PFSK-1 (cell line): ENCODE data around the gene SLC22A23.

Experiments
- FOXP2 ChIP-seq: optimal IDR thresholded peaks from 2 replicates; pipeline ENCODE3; 2011; ENCODE audit warnings: borderline replicate concordance, control low read depth, inconsistent platforms; ENCODE audit not compliant: insufficient read depth; ENCODE audit errors: extremely low read length, extremely low read depth
- POLR2AphosphoS5 ChIP-seq: IDR thresholded peaks from 2 replicates; pipeline ENCODE4 v1.6.1; 2012; ENCODE audit warnings: low read depth, mild to moderate bottlenecking, control low read depth, low read length, moderate library complexity
- REST ChIP-seq, 2 experiments: IDR thresholded peaks; 2 replicates each; pipeline versions ENCODE4 v1.6.1 to v1.8.0; 2011 to 2012; ENCODE audit warnings: low read depth in 2 of 2, low read length in 2 of 2, control low read depth in 1 of 2, inconsistent platforms in 1 of 2, mild to moderate bottlenecking in 1 of 2, moderate library complexity in 1 of 2; ENCODE audit not compliant: insufficient read depth in 1 of 2
- SIN3A ChIP-seq: IDR thresholded peaks from 2 replicates; pipeline ENCODE4 v1.6.1; 2012; ENCODE audit warnings: mild to moderate bottlenecking, low read length, moderate library complexity, borderline replicate concordance; ENCODE audit not compliant: insufficient read depth
- TAF1 ChIP-seq: IDR thresholded peaks from 2 replicates; pipeline ENCODE4 v1.6.1; 2012; ENCODE audit warnings: low read length, control low read depth, borderline replicate concordance; ENCODE audit not compliant: insufficient read depth

- TF ChIP-seq POLR2AphosphoS5 (no peak), REST (IDR thresholded peaks at IDR 0.05; ENCODE audit: insufficient read depth in 1 of 2, low read depth in 2 of 2, low read length in 2 of 2) (no peak), TAF1 (no peak), SIN3A (no peak), FOXP2 (no peak)
Measured at GRCh38 chr6:3433005-3433404, 23.8 kb downstream of the SLC22A23 start.
